ENCODE results near the gene PBX3.

The PBX3 gene

DNA sequence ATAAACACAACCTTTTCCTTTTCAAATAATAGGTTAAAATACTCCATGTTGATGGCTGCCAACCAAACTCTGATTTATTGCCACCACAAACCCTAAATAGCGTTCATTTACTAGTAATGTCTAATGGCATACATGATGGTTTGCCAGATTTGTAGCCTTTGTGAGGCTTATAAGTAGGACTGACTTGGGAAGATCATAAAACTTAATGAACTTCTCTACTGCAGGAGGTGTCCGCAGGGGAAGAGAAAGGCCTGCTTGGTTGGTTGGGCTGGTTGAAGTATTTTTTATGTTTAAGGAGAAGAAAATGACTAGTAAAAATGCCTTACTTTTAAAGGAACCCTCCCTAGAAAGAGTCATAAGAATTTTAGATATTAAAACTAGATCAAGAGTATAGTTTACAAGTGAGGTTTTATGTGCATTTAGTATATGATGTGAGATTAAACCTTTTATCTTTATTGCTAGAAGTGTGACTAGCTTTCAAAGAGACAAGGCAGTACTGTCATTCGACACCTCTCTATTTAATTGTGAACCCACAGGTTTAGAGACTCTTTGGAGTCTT, 5.0 kb downstream of the PBX3 start:
- in situ Hi-C loops (cut with HindIII; ENCODE audit: low sequenced_read_pairs): no loop called here
- DNase-seq (ENCODE audit: low read depth, low spot score): peak; percentile 21
- TF ChIP-seq, protein P1, sequence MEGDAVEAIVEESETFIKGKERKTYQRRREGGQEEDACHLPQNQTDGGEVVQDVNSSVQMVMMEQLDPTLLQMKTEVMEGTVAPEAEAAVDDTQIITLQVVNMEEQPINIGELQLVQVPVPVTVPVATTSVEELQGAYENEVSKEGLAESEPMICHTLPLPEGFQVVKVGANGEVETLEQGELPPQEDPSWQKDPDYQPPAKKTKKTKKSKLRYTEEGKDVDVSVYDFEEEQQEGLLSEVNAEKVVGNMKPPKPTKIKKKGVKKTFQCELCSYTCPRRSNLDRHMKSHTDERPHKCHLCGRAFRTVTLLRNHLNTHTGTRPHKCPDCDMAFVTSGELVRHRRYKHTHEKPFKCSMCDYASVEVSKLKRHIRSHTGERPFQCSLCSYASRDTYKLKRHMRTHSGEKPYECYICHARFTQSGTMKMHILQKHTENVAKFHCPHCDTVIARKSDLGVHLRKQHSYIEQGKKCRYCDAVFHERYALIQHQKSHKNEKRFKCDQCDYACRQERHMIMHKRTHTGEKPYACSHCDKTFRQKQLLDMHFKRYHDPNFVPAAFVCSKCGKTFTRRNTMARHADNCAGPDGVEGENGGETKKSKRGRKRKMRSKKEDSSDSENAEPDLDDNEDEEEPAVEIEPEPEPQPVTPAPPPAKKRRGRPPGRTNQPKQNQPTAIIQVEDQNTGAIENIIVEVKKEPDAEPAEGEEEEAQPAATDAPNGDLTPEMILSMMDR (IDR thresholded peaks at IDR 0.05; ENCODE audit: low read depth, low read length): no peak
- H3K4me3 ChIP-seq (ENCODE audit: low read depth, low read length): no peak overlapping the region

DNA sequence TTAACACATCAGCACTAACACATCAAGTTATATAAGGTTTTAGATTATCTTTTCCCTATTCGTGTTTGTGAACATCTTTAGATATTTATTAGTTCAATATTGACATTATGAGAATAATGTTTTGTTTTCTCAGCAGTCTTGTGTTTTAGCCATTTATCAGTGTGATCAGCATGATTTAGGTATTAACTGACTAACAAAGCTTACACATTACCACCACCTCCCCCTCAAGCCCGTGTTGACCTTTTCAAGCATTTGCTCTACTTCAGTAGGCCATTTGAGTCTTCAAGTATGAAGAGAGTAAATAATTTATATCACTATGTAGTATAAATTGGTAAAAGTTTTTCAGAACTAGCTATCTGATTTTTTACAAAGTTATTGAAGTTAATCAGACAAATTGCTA, 6.9 kb downstream of the PBX3 start:
- TF ChIP-seq, protein P1 (IDR thresholded peaks at IDR 0.05; ENCODE audit: low read depth, low read length): no peak
- DNase-seq (ENCODE audit: low read depth, low spot score): no peak
- in situ Hi-C loops (cut with HindIII; ENCODE audit: low sequenced_read_pairs): no loop called here
- H3K4me3 ChIP-seq (ENCODE audit: low read depth, low read length): no peak overlapping the region

DNA sequence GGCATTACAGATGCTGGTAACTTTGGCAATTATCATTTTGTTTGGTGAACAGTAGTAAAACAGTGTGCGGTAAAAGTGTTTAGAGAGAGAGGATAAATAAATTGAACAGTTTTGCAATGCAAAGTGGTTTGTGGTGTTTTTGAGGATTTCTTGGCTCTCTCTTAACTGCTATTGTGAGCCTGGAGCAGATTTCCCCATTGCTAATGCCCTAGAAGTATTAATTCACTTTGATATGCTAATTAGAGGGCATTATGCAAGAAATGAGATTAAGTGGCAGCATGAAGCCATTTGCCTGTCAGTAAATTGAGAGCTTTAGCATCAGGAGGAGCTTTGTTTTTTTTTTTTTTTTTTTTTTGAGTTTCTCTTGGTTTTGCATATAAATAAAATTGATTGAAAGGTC, 8.2 kb downstream of the PBX3 start:
- TF ChIP-seq, protein P1 (IDR thresholded peaks at IDR 0.05; ENCODE audit: low read depth, low read length): no peak
- no peak overlapping the region for H3K4me3 ChIP-seq (ENCODE audit: low read depth, low read length)
- DNase-seq (ENCODE audit: low read depth, low spot score): no peak
- in situ Hi-C loops (cut with HindIII; ENCODE audit: low sequenced_read_pairs): no loop called here

DNA sequence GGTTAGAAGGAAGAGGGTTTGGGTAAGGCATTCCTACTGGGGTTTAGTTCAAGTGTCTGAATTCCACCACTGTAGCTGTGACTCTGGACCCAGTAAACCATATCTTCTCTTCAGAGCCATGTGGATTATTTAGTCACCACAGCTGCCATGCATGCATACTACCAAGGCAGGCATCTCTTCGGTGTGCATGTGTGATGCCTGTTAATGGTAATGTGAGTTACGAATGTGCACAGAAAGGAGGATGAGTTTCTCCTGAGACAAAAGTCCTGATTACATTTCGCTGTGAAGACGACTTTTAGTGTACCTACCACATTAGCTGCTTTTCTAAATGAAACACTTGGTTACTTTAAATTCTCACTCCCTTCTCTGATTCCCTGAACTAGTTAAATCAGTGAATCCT, 9.3 kb downstream of the PBX3 start:
- in situ Hi-C loops (cut with HindIII; ENCODE audit: low sequenced_read_pairs): no loop called here
- TF ChIP-seq, protein P1 (IDR thresholded peaks at IDR 0.05; ENCODE audit: low read depth, low read length): no peak
- no peak for DNase-seq (ENCODE audit: low read depth, low spot score)
- no peak overlapping the region for H3K4me3 ChIP-seq (ENCODE audit: low read depth, low read length)

DNA sequence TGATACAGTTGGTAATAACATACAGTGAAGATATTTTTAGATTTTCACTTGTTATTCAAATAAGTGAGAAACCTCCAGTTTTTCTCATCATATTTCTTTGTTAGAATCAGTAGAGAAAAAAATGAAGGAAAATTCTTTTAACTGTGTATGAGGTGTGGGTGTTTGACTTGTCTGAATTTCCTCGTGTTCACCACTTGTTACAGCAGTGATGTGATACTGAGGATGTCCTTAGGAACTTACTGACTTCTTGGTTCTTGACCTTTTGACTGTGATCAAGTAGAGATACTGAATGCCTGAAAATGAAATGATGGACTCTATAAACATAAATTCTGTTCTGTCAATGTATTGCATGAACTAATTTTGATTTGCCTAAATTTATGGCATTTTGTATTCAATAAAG, 10.7 kb downstream of the PBX3 start:
- no peak overlapping the region for H3K4me3 ChIP-seq (ENCODE audit: low read depth, low read length)
- in situ Hi-C loops (cut with HindIII; ENCODE audit: low sequenced_read_pairs): no loop called here
- DNase-seq (ENCODE audit: low read depth, low spot score): no peak
- TF ChIP-seq, protein P1 (IDR thresholded peaks at IDR 0.05; ENCODE audit: low read depth, low read length): no peak

DNA sequence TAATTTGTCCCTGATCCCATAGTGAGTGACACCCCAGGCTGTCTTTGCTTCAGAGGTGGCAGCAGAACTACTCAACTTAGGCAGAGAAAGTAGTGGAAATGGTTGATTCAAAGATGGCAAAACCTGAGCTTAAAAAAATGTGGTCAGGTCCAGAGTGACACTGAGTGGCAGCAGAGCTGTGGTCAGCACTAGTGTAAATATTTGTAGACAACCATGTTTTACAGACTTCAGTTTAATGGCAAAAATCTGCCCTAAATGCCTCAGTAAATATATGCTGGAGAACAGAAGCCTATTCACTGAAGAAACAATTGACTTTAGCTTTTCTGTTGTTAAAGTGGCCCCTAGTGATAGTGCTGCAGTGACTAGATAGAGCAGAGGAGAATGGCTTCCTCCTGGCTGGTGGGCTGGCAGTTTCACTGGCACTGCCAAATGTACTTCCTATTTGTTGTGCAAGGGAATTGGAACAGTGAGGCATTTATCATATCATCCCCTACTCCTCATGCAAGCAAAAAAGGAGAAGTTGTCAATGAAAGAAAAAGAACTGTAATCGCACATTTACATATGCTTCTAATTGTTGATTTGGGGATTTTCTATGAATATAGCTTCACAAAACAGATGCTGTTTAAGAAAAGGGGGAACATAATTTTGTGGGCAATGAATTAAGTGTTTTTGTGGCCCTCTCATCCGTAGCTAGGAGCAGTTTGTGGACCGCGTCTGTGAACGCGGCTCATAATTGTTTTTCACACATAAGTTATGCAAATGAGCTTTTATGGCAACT, 12.0 kb downstream of the PBX3 start:
- DNase-seq (ENCODE audit: low read depth, low spot score): peak; percentile 17
- peak overlapping the region; percentile 19 for H3K4me3 ChIP-seq (ENCODE audit: low read depth, low read length)
- TF ChIP-seq, protein P1 (IDR thresholded peaks at IDR 0.05; ENCODE audit: low read depth, low read length): no peak
- in situ Hi-C loops (cut with HindIII; ENCODE audit: low sequenced_read_pairs): no loop called here
